HL-60/S4 treated with retinoic acid at 250 ng/mL for 4 days and 3 days (cell line): ENCODE results near the gene BHLHA9.
"Not testable (repeated sequence)": the region's sequence is repeated elsewhere in the genome, so short reads cannot be mapped to it uniquely, and the experiment has no call there.

Experiments used
- in situ Hi-C: fragments of 300-500 bp; cut with MboI; formaldehyde crosslinking; loops from 2 replicates; pipeline ENCODE4 v1.7.0; 2022; ENCODE audit warnings: low sequenced_read_pairs

BHLHA9 gene

GRCh38 chr17:1299552-1300370 lies 29.5 kb downstream of the BHLHA9 start:
- in situ Hi-C loops = no loop called here

DNA sequence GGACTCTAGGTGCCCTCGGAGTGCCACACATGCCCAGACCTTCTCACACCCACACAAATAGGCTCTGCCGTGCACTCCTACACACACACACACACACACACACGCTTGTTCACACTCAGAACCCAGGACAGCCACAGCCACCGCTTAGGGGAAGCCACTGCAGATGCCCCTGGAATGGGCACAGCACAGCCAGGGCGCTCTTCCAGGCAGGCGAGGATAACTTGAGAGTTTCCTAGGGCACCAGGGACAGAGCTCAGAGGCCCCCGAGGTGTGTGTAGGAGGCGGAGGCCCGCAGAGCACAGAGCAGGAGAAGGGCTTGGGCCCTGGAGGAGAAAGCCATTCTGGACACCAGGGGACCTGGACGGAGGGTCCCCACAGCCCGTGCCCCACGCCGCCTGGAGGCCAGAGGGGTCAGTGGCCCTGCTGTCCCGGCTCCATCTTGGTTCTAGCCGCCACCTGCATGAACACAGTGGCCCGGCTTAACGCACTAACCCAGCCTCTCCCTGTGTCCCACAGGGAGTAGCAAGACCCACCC lies 30.2 kb downstream of the BHLHA9 start:
- in situ Hi-C loops = no loop called here

DNA sequence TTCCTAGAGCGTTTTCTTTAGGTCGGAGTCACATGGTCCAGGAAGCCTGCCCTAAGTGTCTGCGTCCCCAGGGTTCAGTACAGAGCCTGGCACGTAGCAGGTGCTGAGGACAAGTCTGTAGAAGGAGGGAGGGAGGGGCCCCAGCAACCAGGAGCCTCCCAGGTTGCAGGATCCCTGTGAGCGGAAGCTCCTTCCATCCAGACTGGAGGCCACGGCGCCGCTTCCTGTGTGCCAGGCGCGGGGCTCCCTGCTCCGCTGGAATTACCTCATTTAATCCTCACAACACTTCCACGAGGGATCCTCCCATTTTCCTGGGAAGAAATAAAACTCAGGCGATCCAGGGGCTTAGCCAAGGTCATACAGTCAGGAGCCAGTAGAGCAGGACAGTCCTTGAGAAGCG lies 31.3 kb downstream of the BHLHA9 start:
- in situ Hi-C loops = no loop called here

DNA sequence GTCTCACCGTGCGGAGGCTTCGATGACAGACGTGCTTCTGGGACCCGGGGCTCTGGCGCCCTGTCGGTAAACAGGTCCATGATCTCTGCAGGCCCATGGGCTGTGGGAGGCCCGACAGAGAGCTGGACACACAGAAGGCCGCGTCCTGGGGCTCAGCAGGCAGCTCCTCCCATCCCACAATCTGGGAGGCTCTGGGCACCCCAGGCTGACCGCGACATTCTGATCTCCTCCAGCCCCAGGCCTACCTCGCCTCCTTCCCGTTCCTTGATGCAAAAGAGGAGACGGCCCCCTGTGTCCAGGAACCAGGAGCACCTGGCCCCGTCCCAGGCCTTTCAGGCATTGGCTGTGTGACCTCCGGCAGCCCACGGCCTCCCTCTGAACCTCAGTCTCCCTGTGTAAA lies 32.5 kb downstream of the BHLHA9 start:
- in situ Hi-C loops = no loop called here

DNA sequence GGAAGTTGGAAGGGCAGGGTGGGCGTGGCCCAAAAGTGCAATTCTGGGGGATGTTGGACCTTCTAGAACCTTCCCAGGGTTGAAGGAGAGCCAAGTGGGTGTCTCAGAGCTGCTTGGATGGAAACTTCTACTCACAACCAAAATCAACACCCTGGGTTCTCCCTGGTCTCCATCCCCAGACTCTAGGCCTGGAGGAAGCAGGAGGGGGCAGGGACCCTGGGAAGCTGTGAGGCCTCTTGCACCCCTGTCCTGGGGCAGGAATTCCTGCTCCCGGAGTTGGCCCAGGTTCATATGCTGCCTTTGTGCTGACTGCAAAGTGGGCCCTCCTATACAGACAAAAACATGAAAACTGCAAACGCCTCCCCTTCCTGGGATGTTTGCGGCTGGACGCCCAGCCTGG lies 34.3 kb downstream of the BHLHA9 start:
- in situ Hi-C loops = no loop called here

DNA sequence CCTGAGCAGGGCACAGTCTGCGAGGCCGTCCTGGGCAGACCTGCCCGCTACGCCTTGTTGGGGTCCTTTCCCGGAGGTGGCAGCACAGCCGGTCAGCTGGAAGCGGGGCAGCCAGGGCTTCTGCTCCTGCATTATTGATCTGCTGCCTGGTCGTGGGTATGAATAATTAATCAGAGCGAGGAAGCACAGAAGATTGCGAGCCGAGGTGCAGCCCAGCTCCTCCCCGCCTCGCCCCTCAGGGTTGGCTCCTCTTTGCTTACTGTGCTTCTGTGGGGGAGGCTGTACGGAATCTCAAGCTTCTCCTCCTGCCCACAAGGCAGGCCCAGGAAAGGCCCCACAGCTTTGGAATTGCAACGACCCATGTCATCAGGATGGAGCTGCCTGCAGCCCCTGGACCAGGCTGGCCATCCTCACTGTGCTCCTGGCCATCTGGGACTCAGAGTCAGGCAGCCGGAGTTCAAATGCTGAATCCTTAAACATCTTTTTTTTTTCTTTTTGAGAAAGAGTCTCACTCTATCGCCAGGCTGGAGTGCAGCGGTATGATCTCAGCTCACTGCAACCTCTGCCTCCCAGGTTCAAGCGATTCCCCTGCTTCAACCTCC lies 34.8 kb downstream of the BHLHA9 start:
- in situ Hi-C loops = no loop called here

DNA sequence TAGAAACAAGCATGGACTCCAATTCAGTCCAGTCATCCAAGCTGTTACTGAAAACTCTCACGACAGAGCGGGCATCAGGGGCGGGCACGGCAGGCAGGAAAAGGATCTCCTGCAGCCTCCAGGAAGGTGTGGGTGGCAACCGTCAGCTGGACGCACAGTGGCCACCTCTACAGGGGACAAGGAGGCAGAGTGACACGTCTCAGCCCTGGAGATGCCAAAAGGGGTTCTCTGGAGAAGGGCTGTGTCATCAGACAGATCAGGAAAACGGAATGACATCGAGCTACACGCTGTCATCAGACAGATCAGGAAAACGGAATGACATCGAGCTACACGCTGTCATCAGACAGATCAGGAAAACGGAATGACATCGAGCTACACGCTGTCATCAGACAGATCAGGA lies 37.6 kb downstream of the BHLHA9 start:
- in situ Hi-C loops = not testable (repeated sequence)

DNA sequence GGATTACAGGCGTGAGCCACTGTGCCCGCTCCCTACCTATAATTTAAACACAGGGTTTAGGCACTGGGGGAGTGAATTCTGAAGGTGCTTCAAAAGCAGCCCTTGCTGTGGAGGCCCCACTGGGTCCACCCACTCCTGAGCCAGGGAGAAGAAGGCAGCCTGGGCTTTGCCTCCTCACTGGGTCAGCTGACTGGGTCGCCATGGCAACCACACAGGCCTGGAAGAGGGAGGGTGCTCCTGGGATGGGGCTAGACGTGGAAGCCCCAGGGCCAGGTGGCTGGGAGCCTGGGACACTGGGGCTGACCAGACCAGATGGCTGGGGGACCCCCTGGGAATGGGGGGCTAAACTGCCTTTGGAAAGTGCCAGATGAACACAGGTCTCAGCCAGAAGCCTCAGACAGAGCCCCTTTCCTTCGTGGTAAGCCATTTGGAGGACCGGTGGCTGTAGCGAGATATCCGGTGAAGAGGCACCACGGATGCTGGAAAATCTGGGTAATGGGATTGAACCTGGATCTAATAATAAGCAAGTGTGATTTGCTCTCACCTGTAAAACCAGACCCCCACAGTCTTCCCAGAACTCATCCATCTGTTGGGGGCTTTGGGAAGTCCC lies 42.1 kb downstream of the BHLHA9 start:
- in situ Hi-C loops = no loop called here

GRCh38 chr17:1313270-1314005 lies 43.2 kb downstream of the BHLHA9 start:
- in situ Hi-C loops = no loop called here

DNA sequence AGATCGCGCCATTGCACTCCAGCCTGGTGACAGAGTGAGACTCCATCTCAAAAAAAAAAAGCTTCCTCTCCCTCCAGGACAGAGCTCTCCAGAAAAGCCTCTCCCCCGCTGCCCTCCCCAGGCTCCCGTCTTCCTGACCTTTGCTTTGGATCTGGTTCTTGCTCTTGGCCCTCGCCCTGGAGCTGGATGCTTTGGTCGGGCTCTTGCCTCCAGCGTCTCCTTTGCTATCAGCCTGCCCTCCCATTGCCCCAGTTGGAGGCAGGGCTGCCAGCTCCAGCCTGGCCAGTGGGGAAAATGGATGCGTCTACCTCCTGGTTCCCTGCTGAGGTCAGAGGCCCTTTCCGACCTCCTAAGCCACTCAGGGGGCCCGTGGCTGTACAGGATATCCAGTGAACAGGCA lies 45.2 kb downstream of the BHLHA9 start:
- in situ Hi-C loops = no loop called here

- in situ Hi-C loops = no loop called here
Measured at GRCh38 chr17:1315891-1316403, 45.7 kb downstream of the BHLHA9 start.
